ENCODE results near the gene RRP15.
A peak's percentile ranks its signal among the peaks of the same experiment; 100 is the strongest.

The RRP15 gene

GRCh38 chr1:218298398-218298797, 13.3 kb downstream of the RRP15 start:
- peaks cover 2% of the 10 kb centered on the region in 2 experiments for H3K36me3 ChIP-seq (ENCODE audit: control insufficient read depth in 1 of 2, insufficient read depth in 2 of 2, low read length in 2 of 2)
- no peak overlapping the region for H4K12ac ChIP-seq (ENCODE audit: low read depth, low read length)
- H3K4me3 ChIP-seq (ENCODE audit: low read depth, low read length) = no peak overlapping the region
- H4K91ac ChIP-seq (ENCODE audit: low read depth, low read length) = no peak overlapping the region
- no peak overlapping the region for H3K4ac ChIP-seq (ENCODE audit: low read depth, low read length)
- H3K27me3 ChIP-seq (ENCODE audit: insufficient read depth, low read length) = no peaks in the 10 kb centered on the region
- no peak for DNase-seq
- H3K4me1 ChIP-seq (ENCODE audit: control insufficient read depth in 1 of 2, insufficient read depth in 2 of 2, low read length in 2 of 2) = no peaks in the 10 kb centered on the region
- no peak overlapping the region for H4K8ac ChIP-seq (ENCODE audit: low read depth, low read length)
- WGBS (ENCODE audit: extremely low coverage, insufficient coverage, insufficient read length) = no CpG with 5 or more reads among the region's 4 CpGs
- no peak overlapping the region for H3K4me2 ChIP-seq (ENCODE audit: low read length)
- H3K79me1 ChIP-seq (ENCODE audit: low read length) = no peaks in the 10 kb centered on the region
- no peak overlapping the region for H2AFZ ChIP-seq (ENCODE audit: insufficient read depth, low read length, poor library complexity)
- no peak overlapping the region for H3K14ac ChIP-seq (ENCODE audit: low read length)
- no peak overlapping the region for H2BK120ac ChIP-seq (ENCODE audit: insufficient read depth, low read length, poor library complexity)
- no peak overlapping the region for H2BK12ac ChIP-seq (ENCODE audit: low read length)
- H2BK5ac ChIP-seq (ENCODE audit: low read depth, low read length, poor library complexity) = no peak overlapping the region
- no peak overlapping the region for H3K27ac ChIP-seq (ENCODE audit: low read depth, low read length)
- H2AK5ac ChIP-seq (ENCODE audit: low read length) = no peak overlapping the region
- H3K9me3 ChIP-seq (ENCODE audit: insufficient read depth, low read depth, low read length) = no peaks in the 10 kb centered on the region
- H3K23ac ChIP-seq (ENCODE audit: low read length) = no peak overlapping the region
- no peak overlapping the region for H3K9ac ChIP-seq (ENCODE audit: low read length)
- no peaks in the 10 kb centered on the region for H3K79me2 ChIP-seq (ENCODE audit: control insufficient read depth, insufficient read depth, low read length, poor library complexity)
- no peak overlapping the region for H3K18ac ChIP-seq (ENCODE audit: low read length)

- Histone ChIP-seq H3K18ac (ENCODE audit: low read length) (no peak overlapping the region), H3K9ac (ENCODE audit: low read length) (no peak overlapping the region), H3K79me2 (ENCODE audit: control insufficient read depth, insufficient read depth, low read length, poor library complexity) (no peaks in the 10 kb centered on the region), H2AK5ac (ENCODE audit: low read length) (no peak overlapping the region), H4K12ac (ENCODE audit: low read depth, low read length) (no peak overlapping the region), H3K4me3 (ENCODE audit: low read depth, low read length) (no peak overlapping the region), H3K4me1 (ENCODE audit: control insufficient read depth in 1 of 2, insufficient read depth in 2 of 2, low read length in 2 of 2) (no peaks in the 10 kb centered on the region), H2BK12ac (ENCODE audit: low read length) (no peak overlapping the region), H3K9me3 (ENCODE audit: insufficient read depth, low read depth, low read length) (no peaks in the 10 kb centered on the region), H2AFZ (ENCODE audit: insufficient read depth, low read length, poor library complexity) (no peak overlapping the region), H3K36me3 (ENCODE audit: control insufficient read depth in 1 of 2, insufficient read depth in 2 of 2, low read length in 2 of 2) (peaks cover 2% of the 10 kb centered on the region in 2 experiments), H3K23ac (ENCODE audit: low read length) (no peak overlapping the region), H4K91ac (ENCODE audit: low read depth, low read length) (no peak overlapping the region), H4K8ac (ENCODE audit: low read depth, low read length) (no peak overlapping the region), H2BK120ac (ENCODE audit: insufficient read depth, low read length, poor library complexity) (no peak overlapping the region), H3K14ac (ENCODE audit: low read length) (no peak overlapping the region), H3K27me3 (ENCODE audit: insufficient read depth, low read length) (no peaks in the 10 kb centered on the region), H3K4ac (ENCODE audit: low read depth, low read length) (no peak overlapping the region), H3K79me1 (ENCODE audit: low read length) (no peaks in the 10 kb centered on the region), H2BK5ac (ENCODE audit: low read depth, low read length, poor library complexity) (no peak overlapping the region), H3K4me2 (ENCODE audit: low read length) (no peak overlapping the region), H3K27ac (ENCODE audit: low read depth, low read length) (no peak overlapping the region)
- DNase-seq = peak in 1 of 2 donors; percentile 44
- no CpG with 5 or more reads among the region's 2 CpGs for WGBS (ENCODE audit: extremely low coverage, insufficient coverage, insufficient read length)
These were observed 14.3 kb downstream of the RRP15 start for GRCh38 chr1:218299416-218299815.

- Histone ChIP-seq H2BK120ac (ENCODE audit: insufficient read depth, low read length, poor library complexity) (no peak overlapping the region), H3K36me3 (ENCODE audit: control insufficient read depth in 1 of 2, insufficient read depth in 2 of 2, low read length in 2 of 2) (peaks cover 2 to 3% of the 10 kb centered on the region in 2 experiments), H2AK5ac (ENCODE audit: low read length) (no peak overlapping the region), H4K8ac (ENCODE audit: low read depth, low read length) (no peak overlapping the region), H3K18ac (ENCODE audit: low read length) (no peak overlapping the region), H3K4me3 (ENCODE audit: low read depth, low read length) (no peak overlapping the region), H3K27ac (ENCODE audit: low read depth, low read length) (no peak overlapping the region), H3K9ac (ENCODE audit: low read length) (no peak overlapping the region), H3K9me3 (ENCODE audit: insufficient read depth, low read depth, low read length) (no peaks in the 10 kb centered on the region), H3K79me1 (ENCODE audit: low read length) (no peaks in the 10 kb centered on the region), H2BK5ac (ENCODE audit: low read depth, low read length, poor library complexity) (no peak overlapping the region), H3K14ac (ENCODE audit: low read length) (no peak overlapping the region), H4K91ac (ENCODE audit: low read depth, low read length) (no peak overlapping the region), H3K23ac (ENCODE audit: low read length) (no peak overlapping the region), H3K4me2 (ENCODE audit: low read length) (no peak overlapping the region), H4K12ac (ENCODE audit: low read depth, low read length) (no peak overlapping the region), H3K4ac (ENCODE audit: low read depth, low read length) (no peak overlapping the region), H2BK12ac (ENCODE audit: low read length) (no peak overlapping the region), H3K79me2 (ENCODE audit: control insufficient read depth, insufficient read depth, low read length, poor library complexity) (no peaks in the 10 kb centered on the region), H3K27me3 (ENCODE audit: insufficient read depth, low read length) (no peaks in the 10 kb centered on the region), H3K4me1 (ENCODE audit: control insufficient read depth in 1 of 2, insufficient read depth in 2 of 2, low read length in 2 of 2) (no peaks in the 10 kb centered on the region), H2AFZ (ENCODE audit: insufficient read depth, low read length, poor library complexity) (no peak overlapping the region)
- no CpG with 5 or more reads among the region's 1 CpG for WGBS (ENCODE audit: extremely low coverage, insufficient coverage, insufficient read length)
- DNase-seq = no peak
These were observed 16.1 kb downstream of the RRP15 start for GRCh38 chr1:218301217-218301616.

- Histone ChIP-seq H3K27ac (ENCODE audit: low read depth, low read length) (no peak overlapping the region), H3K4me3 (ENCODE audit: low read depth, low read length) (no peak overlapping the region), H2BK120ac (ENCODE audit: insufficient read depth, low read length, poor library complexity) (no peak overlapping the region), H4K91ac (ENCODE audit: low read depth, low read length) (no peak overlapping the region), H4K12ac (ENCODE audit: low read depth, low read length) (no peak overlapping the region), H3K23ac (ENCODE audit: low read length) (no peak overlapping the region), H3K79me1 (ENCODE audit: low read length) (no peaks in the 10 kb centered on the region), H3K9me3 (ENCODE audit: insufficient read depth, low read depth, low read length) (no peaks in the 10 kb centered on the region), H3K4ac (ENCODE audit: low read depth, low read length) (no peak overlapping the region), H2AK5ac (ENCODE audit: low read length) (no peak overlapping the region), H3K4me2 (ENCODE audit: low read length) (no peak overlapping the region), H3K14ac (ENCODE audit: low read length) (no peak overlapping the region), H3K4me1 (ENCODE audit: control insufficient read depth in 1 of 2, insufficient read depth in 2 of 2, low read length in 2 of 2) (no peaks in the 10 kb centered on the region), H2AFZ (ENCODE audit: insufficient read depth, low read length, poor library complexity) (no peak overlapping the region), H3K27me3 (ENCODE audit: insufficient read depth, low read length) (no peaks in the 10 kb centered on the region), H4K8ac (ENCODE audit: low read depth, low read length) (no peak overlapping the region), H2BK12ac (ENCODE audit: low read length) (no peak overlapping the region), H3K18ac (ENCODE audit: low read length) (no peak overlapping the region), H3K79me2 (ENCODE audit: control insufficient read depth, insufficient read depth, low read length, poor library complexity) (no peaks in the 10 kb centered on the region), H3K9ac (ENCODE audit: low read length) (no peak overlapping the region), H2BK5ac (ENCODE audit: low read depth, low read length, poor library complexity) (no peak overlapping the region), H3K36me3 (ENCODE audit: control insufficient read depth in 1 of 2, insufficient read depth in 2 of 2, low read length in 2 of 2) (peaks cover 2 to 3% of the 10 kb centered on the region in 2 experiments)
- no CpG with 5 or more reads among the region's 3 CpGs for WGBS (ENCODE audit: extremely low coverage, insufficient coverage, insufficient read length)
- no peak for DNase-seq
These were observed 17.1 kb downstream of the RRP15 start for GRCh38 chr1:218302155-218302554.

Measured in trophoblast cell (in vitro differentiated cells and primary cell).